GM12801 (cell line): ENCODE data around the gene IL1RL1.

ENCODE experiments used
- CTCF ChIP-seq: IDR thresholded peaks from one replicate; pipeline ENCODE4 v1.5.1; 2011; ENCODE audit warnings: control low read depth; ENCODE audit not compliant: insufficient read length; ENCODE audit errors: extremely low read depth

IL1RL1 gene

DNA sequence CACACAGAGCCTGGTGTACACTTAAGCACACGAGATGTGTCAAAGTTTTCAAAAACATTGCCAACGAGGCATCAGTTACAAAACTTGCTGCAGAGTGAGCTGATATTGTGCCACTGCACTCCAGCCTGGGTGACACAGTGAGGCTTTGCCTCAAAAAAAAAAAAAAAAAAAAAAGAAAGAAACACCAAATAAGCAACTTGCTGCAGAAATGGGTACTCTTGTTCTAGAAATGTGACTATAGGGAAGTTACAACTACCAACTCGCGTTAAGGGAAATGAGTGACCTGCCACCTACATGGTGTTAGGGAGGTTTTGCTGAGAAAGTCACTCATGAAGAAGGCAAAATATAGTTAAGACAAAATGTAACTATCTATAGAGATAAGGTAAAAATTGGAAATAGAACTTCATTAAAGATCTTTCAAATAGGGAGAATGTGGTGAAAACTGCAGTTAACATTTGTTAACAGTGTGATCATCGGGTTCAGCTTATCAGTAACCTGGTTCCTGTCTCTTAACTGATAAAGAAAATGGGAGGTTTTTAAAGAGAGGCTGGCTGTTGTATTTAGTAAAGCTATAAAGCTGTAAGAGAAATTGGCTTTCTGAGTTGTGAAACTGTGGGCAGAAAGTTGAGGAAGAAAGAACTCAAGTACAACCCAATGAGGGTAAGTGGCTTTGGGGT, at the start of gene IL1RL1:
IL1RL1 (plus strand) TSS at position 600 of the 677 bp plus-strand sequence. CDS start 26,702 bp downstream, outside the sequence.
- no peak for TF ChIP-seq CTCF

DNA sequence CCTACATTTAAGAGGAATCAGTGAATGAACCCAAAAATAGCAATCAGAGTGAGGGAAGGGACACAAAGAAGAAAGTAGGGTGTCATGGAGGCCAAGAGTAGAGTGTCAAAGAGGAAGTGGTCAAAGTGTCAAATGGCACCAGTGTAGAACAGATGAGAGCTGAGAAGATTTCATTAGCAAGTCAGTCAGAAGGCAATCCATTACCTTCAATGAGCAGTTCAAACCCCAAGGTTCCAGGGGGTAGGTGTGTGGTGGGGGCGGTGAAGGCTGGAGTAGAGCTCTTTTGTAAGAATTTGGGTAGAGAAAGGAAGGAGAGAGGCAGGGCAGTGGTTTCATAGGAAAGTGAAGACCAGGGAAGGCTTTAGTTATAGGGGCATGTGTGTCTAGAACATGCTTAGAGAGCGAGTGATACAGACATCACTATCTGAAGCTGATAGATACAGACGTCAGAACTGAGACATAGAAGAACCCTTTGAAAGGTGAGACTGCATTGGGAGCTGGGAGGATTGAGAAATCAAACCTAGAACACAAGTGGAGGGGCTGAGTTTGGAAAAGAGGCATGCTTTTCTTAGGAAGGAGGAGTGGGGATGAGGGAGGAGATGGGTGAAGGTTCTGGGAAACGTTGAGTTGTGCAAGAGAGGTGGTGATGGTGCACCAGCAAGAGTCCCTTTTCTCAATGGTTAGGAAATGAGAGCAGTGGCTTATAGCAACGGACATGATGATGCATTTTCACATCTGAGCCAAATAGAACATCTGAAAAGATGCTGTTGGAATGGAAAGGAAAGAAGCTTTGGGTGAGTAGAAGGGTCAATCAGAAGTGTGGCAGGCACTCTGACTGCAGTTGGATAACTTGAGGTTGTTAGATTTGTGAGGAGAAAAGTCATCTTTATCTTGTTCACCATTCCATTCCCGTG, 48.9 kb upstream of the IL1RL1 start:
- no peak for TF ChIP-seq CTCF

GRCh38 chr2:102264952-102265351, 46.4 kb upstream of the IL1RL1 start:
- TF ChIP-seq CTCF: no peak

GRCh38 chr2:102266204-102266603, 45.2 kb upstream of the IL1RL1 start:
- TF ChIP-seq CTCF: no peak

DNA sequence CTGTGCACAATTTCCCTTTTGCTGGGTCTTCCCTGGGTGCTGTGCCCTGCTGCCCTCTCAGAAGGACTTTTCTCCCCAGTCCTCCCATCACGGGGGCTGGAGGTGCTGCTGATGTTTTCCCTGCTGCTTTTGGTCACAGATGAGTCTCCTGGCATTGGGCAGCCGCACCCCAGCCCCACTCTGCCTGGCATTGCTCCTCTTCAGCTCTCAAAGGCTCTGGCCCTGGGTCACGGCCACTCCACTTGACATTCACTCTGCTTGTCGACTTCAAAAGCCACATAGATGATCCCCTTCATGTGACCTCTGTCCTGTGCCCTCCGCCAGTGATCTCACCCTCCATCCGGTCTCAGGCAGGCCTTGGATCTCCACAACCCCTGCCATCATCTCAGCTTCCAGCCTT, 43.6 kb upstream of the IL1RL1 start:
- no peak for TF ChIP-seq CTCF

DNA sequence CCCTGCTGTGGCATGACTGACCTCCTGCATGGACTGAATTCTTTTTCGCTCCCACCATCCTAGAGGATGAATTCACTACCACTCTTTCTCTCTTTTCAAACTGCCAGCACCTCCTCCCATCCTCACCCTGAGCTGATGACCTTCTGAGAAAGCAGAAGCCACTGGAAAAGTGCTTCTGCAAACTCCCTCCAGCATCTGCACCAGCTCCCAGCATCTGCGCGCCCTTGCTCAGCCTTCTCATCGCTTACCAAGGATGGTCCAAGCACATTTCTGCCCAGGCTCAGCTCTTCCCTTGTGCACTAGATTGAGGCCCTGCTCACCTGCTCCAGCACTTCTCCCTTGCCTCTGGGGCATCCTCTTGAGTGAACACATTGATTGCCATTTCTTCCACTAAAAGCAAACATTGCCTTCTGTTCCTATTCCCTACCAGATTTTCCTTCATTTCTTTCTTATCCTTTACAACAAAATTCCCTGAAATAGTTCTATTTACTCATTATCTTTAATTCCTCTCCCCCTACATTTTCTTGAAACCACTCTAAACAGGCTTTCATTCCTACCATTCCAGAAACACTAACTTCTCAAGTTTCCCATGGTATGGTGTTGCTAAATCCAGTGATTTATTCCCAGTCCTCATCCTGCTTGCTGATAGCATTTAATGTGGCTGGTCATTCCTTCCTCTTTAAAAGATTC, 42.7 kb upstream of the IL1RL1 start:
- TF ChIP-seq CTCF: no peak

GRCh38 chr2:102269200-102269524, 42.2 kb upstream of the IL1RL1 start:
- no peak for TF ChIP-seq CTCF
